OCI-LY7 (cell line): ENCODE measurements around the gene PPM1A.

Source experiments
- EZH2phosphoT487 ChIP-seq: fragments of 200-600 bp; sonication (generic); IDR thresholded peaks from 2 replicates; pipeline ENCODE4 v1.6.1; 2018; ENCODE audit warnings: low read depth, borderline replicate concordance, mild to moderate bottlenecking, mixed run types, antibody characterized with exemption, low read length, moderate library complexity, mixed read lengths
- TF ChIP-seq, protein P1 (sequence below): fragments of 200-600 bp; sonication (generic); conservative IDR thresholded peaks from 2 replicates; pipeline ENCODE4 v1.5.1; 2014; ENCODE audit warnings: mild to moderate bottlenecking, antibody characterized with exemption, low read length, moderate library complexity, mixed read lengths

DNA sequence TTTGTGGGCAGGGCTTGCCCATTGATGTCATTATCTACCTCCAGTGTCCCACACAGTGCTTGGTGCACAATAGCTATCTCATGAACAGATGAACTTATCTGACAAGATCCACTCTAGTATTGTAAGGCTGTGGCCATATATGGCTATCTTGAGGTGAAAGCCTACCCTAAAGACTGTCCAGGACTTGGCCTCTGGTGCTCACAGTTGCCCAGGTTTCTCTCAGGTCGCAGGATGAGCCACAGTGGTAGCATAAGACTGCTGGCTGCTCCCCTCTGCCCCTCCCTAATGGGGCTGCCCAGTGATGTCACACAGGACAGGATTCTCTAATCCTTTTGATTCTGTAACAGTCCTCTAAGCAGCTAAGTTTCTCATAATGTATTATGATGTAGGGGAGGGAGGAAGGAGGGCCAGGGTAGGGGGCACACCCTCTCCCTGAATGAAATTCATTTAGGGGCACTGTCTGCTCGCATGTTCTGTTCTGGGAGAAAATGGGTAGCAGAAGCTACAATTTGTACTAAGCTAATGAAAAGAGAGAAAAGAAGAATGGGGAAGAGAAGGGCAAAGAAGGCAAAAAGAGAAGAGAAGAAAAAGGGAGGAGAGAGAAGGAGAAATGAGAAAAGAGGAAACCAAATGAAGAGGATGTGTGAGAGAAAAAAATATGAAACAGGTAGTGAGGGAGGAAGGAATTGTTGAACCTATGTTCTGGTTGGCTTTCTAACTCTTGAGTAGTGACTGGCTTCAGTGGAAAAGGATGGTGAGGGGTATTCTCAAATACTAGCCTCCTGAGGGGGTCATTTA, 3.4 kb upstream of the PPM1A start:
- no peak for TF ChIP-seq EZH2phosphoT487
- TF ChIP-seq, protein P1, sequence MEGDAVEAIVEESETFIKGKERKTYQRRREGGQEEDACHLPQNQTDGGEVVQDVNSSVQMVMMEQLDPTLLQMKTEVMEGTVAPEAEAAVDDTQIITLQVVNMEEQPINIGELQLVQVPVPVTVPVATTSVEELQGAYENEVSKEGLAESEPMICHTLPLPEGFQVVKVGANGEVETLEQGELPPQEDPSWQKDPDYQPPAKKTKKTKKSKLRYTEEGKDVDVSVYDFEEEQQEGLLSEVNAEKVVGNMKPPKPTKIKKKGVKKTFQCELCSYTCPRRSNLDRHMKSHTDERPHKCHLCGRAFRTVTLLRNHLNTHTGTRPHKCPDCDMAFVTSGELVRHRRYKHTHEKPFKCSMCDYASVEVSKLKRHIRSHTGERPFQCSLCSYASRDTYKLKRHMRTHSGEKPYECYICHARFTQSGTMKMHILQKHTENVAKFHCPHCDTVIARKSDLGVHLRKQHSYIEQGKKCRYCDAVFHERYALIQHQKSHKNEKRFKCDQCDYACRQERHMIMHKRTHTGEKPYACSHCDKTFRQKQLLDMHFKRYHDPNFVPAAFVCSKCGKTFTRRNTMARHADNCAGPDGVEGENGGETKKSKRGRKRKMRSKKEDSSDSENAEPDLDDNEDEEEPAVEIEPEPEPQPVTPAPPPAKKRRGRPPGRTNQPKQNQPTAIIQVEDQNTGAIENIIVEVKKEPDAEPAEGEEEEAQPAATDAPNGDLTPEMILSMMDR: no peak
